GM12878 (cell line): Measurements from ENCODE around the gene RBM15B. TPM values are rescaled to one million over a fixed set of nuclear protein-coding genes. Genes with fewer than 3 reads are reported as not detected.

ENCODE experiments used
- ATAC-seq: fragments of 200-7000 bp; cut with Tn5 transposase; 3 replicates; pipeline ENCODE4 v1.9.1; 2020; ENCODE audit warnings: mild to moderate bottlenecking, moderate library complexity
- BruUV-seq: library from RNA; stranded (reverse); fragments of 400-500 nt; replicated peaks from 2 replicates; lab custom pipeline; 2021; lab: Mats Ljungman, UMichigan
- CTCF ChIA-PET: fragments of 300-600 bp; sonication (Branson Sonifier 250); formaldehyde crosslinking; extraction: SDS; loops from one replicate; lab custom pipeline; 2021; ENCODE audit warnings: inconsistent platforms; lab: Yijun Ruan, JAX
- POLR2A ChIA-PET: fragments of 350-600 bp; formaldehyde crosslinking; extraction: SDS; loops from one replicate; lab custom pipeline; 2021; ENCODE audit warnings: inconsistent platforms; lab: Charles Lee
- RAD21 ChIA-PET: fragments of 300-600 bp; sonication (Branson Sonifier 250); formaldehyde crosslinking; loops from one replicate; lab custom pipeline; 2023; ENCODE audit warnings: antibody characterized with exemption; ENCODE audit not compliant: unreplicated experiment; lab: Charles Lee
- SMC1A ChIA-PET: fragments of 300-600 bp; sonication (Branson Sonifier 250); formaldehyde crosslinking; loops from one replicate; lab custom pipeline; 2023; ENCODE audit not compliant: unreplicated experiment, uncharacterized antibody; lab: Charles Lee
- DNase-seq: peaks from one replicate; pipeline ENCODE4 v3.0.0-alpha.2; 2011; ENCODE audit warnings: low read depth, low spot score
- FAIRE-seq: peaks from 3 replicates; lab custom pipeline; 2011; peaks lifted over from hg19 to GRCh38; lab: Jason Lieb, UNC
- H2AFZ ChIP-seq: 2 replicates; pipeline ENCODE4 v1.6.0; 2011; ENCODE audit warnings: low read depth, low read length, control low read depth; ENCODE audit not compliant: control insufficient read depth
- H3K27ac ChIP-seq: 2 replicates; pipeline ENCODE4 v1.5.1; 2011; ENCODE audit warnings: control low read depth; ENCODE audit not compliant: control insufficient read depth, insufficient read depth
- H3K27me3 ChIP-seq, 2 experiments: replicated peaks in 1 of 2; 2 replicates each; pipeline versions ENCODE4 v1.6.0 to v1.6.1; 2011; ENCODE audit warnings: low read length in 1 of 2; ENCODE audit not compliant: control insufficient read depth in 2 of 2, insufficient read depth in 2 of 2
- H3K36me3 ChIP-seq, 2 experiments: 2 replicates each; pipeline ENCODE4 v1.5.1; 2011; ENCODE audit warnings: low read length in 1 of 2; ENCODE audit not compliant: control insufficient read depth in 2 of 2, insufficient read depth in 2 of 2
- H3K4me1 ChIP-seq: 2 replicates; pipeline ENCODE4 v1.6.1; 2011; ENCODE audit warnings: mild to moderate bottlenecking, low read length, moderate library complexity, mixed read lengths; ENCODE audit not compliant: control insufficient read depth, insufficient read depth
- H3K4me2 ChIP-seq: 2 replicates; pipeline ENCODE4 v1.6.0; 2011; ENCODE audit warnings: control low read depth; ENCODE audit not compliant: control insufficient read depth, insufficient read depth
- H3K4me3 ChIP-seq: fragments of 200-600 bp; sonication (generic); 2 replicates; pipeline ENCODE4 v1.5.1; 2016
- H3K79me2 ChIP-seq: 2 replicates; pipeline ENCODE4 v1.6.0; 2011; ENCODE audit warnings: low read length; ENCODE audit not compliant: control insufficient read depth, insufficient read depth
- H3K9ac ChIP-seq: 2 replicates; pipeline ENCODE4 v1.8.0; 2011; ENCODE audit warnings: low read length, control low read depth, mixed read lengths; ENCODE audit not compliant: control insufficient read depth, insufficient read depth
- H3K9me3 ChIP-seq: replicated peaks from 3 replicates; pipeline ENCODE4 v1.5.1; 2011; ENCODE audit warnings: mild to moderate bottlenecking, low read length; ENCODE audit not compliant: control insufficient read depth, insufficient read depth
- H4K20me1 ChIP-seq: 2 replicates; pipeline ENCODE4 v1.6.0; 2011; ENCODE audit not compliant: control insufficient read depth, insufficient read depth
- CHD4 ChIP-seq: fragments of 200-600 bp; sonication (generic); IDR thresholded peaks from 2 replicates; pipeline ENCODE4 v1.6.1; 2016; ENCODE audit warnings: mild to moderate bottlenecking
- NFXL1 ChIP-seq: fragments of 450-650 bp; IDR thresholded peaks from 2 replicates; pipeline ENCODE4 v1.6.1; 2017; ENCODE audit warnings: antibody characterized with exemption, mild to moderate bottlenecking, borderline replicate concordance
- NR2F1 ChIP-seq: fragments of 450-650 bp; conservative IDR thresholded peaks from 2 replicates; pipeline ENCODE4 v1.6.1; 2017; ENCODE audit warnings: mild to moderate bottlenecking
- SMAD1 ChIP-seq: fragments of 450-650 bp; IDR thresholded peaks from 2 replicates; pipeline ENCODE4 v1.6.1; 2018; ENCODE audit warnings: mild to moderate bottlenecking, low read depth; ENCODE audit not compliant: partially characterized antibody
- TCF3 ChIP-seq: IDR thresholded peaks from 2 replicates; pipeline ENCODE4 v1.6.1; 2012; ENCODE audit warnings: low read depth, mild to moderate bottlenecking, low read length, borderline replicate concordance; ENCODE audit not compliant: insufficient read depth
- ZSCAN29 ChIP-seq: fragments of 450-650 bp; IDR thresholded peaks from 2 replicates; pipeline ENCODE4 v1.6.1; 2017; ENCODE audit warnings: mild to moderate bottlenecking, moderate library complexity
- WGBS: methylation state at CpG from one replicate; pipeline ENCODE4 v1.1.6; 2016; ENCODE audit warnings: low lambda C conversion rate; ENCODE audit not compliant: insufficient replicate concordance, insufficient coverage; ENCODE audit errors: missing lambda C conversion rate; 5-methylcytosine and 5-hydroxymethylcytosine counted together
- in situ Hi-C: fragments of 300-500 bp; cut with MboI; formaldehyde crosslinking; loops from 9 replicates; pipeline ENCODE4 v1.14.3; 2018; ENCODE audit warnings: mixed read lengths
- intact Hi-C: fragments of 100-400 bp; cut with micrococcal nuclease; formaldehyde crosslinking; loops from one replicate; pipeline ENCODE4 v1.14.2; 2022; ENCODE audit not compliant: unreplicated experiment
- polyA plus RNA-seq, 11 experiments: library from polyadenylated mRNA; depleted of rRNA in 4 of 11; unstranded in 6 of 11; stranded (reverse) in 5 of 11; fragments of >200 nt; fragmentation: Nextera tagmentation in 4 of 11; fragmentation: Illumina TruSeq in 1 of 11; extraction: Ambion mirVana in 4 of 11; extraction: Trizol in 1 of 11; gene quantifications; 1 replicate in 1 of 11; 2 replicates in 10 of 11; pipeline versions ENCODE4 v1.2.1 to v1.2.3, GENCODE V29; 2011 to 2016; ENCODE audit warnings: inconsistent platforms in 2 of 11, missing spikeins in 2 of 11, low read depth in 1 of 11
- total RNA-seq, 4 experiments: library from RNA; depleted of rRNA in 3 of 4; stranded (reverse); fragments of >200 nt in 3 of 4; fragmentation: Illumina TruSeq in 1 of 4; extraction: Trizol in 1 of 4; gene quantifications; 2 replicates each; pipeline versions ENCODE4 v1.2.1 to v1.2.3, GENCODE V29; 2013 to 2021
- TF ChIP-seq, protein P1 (sequence below): IDR thresholded peaks from 2 replicates; pipeline ENCODE4 v1.6.1; 2012; ENCODE audit warnings: mild to moderate bottlenecking, low read depth, low read length
- TF ChIP-seq, protein P2 (sequence below): IDR thresholded peaks from 2 replicates; pipeline ENCODE4 v1.6.1; 2011; ENCODE audit warnings: mild to moderate bottlenecking, low read depth, low read length, moderate library complexity; ENCODE audit not compliant: insufficient replicate concordance

Gene RBM15B
- total and polyA plus RNA-seq, 10 of the 15 experiments (the other 5 are each of a cell fraction or from before 2014, with no cell fraction given): 2.4 to 34.5 (median 19.1) TPM

DNA sequence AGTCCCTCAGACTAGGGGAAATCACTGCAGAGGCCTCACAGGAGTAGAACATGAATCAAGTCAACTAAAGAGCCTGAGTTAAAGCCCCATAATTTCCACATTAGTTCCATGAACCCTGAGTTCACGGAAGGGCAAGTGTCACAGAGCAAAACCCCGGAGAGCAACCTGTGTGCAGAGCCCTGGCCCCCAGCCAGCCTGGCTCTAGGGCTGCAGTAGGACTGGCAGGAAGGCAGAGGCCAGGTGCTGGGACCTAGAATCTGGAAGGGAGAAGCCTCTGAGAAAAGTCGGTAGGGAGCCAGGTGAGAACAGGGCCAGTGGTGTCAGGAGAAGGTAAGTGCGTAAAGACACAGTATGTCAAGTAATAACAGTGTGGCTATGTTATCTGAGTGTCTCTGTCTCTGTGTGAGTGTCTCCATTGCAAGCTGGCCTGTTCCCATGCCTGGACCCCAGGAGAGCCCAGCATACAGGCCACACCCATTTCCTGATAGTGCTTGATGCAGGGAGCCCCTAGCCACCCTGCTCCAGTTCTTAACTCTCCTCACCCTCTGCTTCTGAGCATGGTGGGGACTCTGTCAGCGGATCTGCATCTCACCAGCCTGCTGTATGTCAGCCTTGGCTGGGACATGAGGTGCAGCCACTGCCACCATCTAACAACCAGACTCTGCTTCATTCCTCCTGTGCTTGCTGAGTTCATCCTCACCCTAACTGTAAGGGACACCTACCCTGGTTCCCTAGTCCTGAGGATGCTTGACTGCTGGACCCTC lies 17.2 kb upstream of the RBM15B start (continued):
- TF ChIP-seq, protein P1, sequence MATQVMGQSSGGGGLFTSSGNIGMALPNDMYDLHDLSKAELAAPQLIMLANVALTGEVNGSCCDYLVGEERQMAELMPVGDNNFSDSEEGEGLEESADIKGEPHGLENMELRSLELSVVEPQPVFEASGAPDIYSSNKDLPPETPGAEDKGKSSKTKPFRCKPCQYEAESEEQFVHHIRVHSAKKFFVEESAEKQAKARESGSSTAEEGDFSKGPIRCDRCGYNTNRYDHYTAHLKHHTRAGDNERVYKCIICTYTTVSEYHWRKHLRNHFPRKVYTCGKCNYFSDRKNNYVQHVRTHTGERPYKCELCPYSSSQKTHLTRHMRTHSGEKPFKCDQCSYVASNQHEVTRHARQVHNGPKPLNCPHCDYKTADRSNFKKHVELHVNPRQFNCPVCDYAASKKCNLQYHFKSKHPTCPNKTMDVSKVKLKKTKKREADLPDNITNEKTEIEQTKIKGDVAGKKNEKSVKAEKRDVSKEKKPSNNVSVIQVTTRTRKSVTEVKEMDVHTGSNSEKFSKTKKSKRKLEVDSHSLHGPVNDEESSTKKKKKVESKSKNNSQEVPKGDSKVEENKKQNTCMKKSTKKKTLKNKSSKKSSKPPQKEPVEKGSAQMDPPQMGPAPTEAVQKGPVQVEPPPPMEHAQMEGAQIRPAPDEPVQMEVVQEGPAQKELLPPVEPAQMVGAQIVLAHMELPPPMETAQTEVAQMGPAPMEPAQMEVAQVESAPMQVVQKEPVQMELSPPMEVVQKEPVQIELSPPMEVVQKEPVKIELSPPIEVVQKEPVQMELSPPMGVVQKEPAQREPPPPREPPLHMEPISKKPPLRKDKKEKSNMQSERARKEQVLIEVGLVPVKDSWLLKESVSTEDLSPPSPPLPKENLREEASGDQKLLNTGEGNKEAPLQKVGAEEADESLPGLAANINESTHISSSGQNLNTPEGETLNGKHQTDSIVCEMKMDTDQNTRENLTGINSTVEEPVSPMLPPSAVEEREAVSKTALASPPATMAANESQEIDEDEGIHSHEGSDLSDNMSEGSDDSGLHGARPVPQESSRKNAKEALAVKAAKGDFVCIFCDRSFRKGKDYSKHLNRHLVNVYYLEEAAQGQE: no peak

DNA sequence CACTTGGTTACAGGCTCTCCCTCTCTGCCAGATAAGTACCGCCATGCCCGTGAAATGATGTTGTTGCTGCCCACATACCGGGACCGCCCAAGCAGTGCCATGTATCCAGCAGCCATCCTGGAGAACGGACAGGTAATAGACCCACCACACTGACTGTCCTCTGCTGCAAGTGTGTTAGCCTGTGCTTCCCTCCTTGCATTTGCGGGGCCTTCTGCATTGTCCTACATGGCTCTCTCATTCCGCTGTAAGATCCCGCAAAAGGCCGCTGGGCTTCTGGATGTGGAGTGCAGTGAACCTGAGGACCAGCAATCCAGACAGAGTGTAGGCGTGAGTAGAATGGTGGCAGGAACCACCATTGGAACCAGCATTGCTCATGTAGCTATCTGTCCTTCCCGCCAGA lies 16.6 kb upstream of the RBM15B start:
- WGBS: 74% methylated on average over 11 of the region's 11 CpGs
- no peaks in the 10 kb centered on the region for H4K20me1 ChIP-seq
- H3K79me2 ChIP-seq: no peaks in the 10 kb centered on the region
- no TSS peak for BruUV-seq
- ChIA-PET CTCF (interaction anchor here (0.6 kb wide), 1 partner anchor 410 kb away, joined by 3 read pairs; no protein-coding TSS in a partner anchor), RAD21 (no interaction called here)
- no peak overlapping the region for H2AFZ ChIP-seq
- DNase-seq (no peak), ATAC-seq (no peak)
- in situ Hi-C loops: no loop called here
- no peaks in the 10 kb centered on the region for H3K36me3 ChIP-seq
- H3K27ac ChIP-seq: no peak overlapping the region
- no peak overlapping the region for H3K4me3 ChIP-seq
- H3K27me3 ChIP-seq: no peaks in the 10 kb centered on the region; a peak in 1 of 4 replicates
- TF ChIP-seq TCF3: no peak
- TF ChIP-seq CHD4: no peak
- TF ChIP-seq NR2F1: no peak
- no peak for TF ChIP-seq NFXL1
- TF ChIP-seq, protein P2, sequence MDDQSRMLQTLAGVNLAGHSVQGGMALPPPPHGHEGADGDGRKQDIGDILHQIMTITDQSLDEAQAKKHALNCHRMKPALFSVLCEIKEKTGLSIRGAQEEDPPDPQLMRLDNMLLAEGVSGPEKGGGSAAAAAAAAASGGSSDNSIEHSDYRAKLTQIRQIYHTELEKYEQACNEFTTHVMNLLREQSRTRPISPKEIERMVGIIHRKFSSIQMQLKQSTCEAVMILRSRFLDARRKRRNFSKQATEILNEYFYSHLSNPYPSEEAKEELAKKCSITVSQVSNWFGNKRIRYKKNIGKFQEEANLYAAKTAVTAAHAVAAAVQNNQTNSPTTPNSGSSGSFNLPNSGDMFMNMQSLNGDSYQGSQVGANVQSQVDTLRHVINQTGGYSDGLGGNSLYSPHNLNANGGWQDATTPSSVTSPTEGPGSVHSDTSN: no peak
- no peak for TF ChIP-seq SMAD1
- no peak for TF ChIP-seq ZSCAN29
- TF ChIP-seq, all 136 proteins: peak for 0
- Histone ChIP-seq H3K9me3 (no peaks in the 10 kb centered on the region), H3K9ac (no peak overlapping the region), H3K4me2 (no peak overlapping the region), H3K4me1 (no peaks in the 10 kb centered on the region)
- ChIA-PET SMC1A (no interaction called here), POLR2A (no interaction called here)
- FAIRE-seq: no peak
- intact Hi-C loops: no loop called here
